ENCODE measurements around the gene HIPK2. TPM values are rescaled to one million over a fixed set of nuclear protein-coding genes. Genes with fewer than 3 reads are reported as not detected.

Gene HIPK2
- total RNA-seq, 2 donors from 2014 or later: 49.4 to 68.5 TPM

DNA sequence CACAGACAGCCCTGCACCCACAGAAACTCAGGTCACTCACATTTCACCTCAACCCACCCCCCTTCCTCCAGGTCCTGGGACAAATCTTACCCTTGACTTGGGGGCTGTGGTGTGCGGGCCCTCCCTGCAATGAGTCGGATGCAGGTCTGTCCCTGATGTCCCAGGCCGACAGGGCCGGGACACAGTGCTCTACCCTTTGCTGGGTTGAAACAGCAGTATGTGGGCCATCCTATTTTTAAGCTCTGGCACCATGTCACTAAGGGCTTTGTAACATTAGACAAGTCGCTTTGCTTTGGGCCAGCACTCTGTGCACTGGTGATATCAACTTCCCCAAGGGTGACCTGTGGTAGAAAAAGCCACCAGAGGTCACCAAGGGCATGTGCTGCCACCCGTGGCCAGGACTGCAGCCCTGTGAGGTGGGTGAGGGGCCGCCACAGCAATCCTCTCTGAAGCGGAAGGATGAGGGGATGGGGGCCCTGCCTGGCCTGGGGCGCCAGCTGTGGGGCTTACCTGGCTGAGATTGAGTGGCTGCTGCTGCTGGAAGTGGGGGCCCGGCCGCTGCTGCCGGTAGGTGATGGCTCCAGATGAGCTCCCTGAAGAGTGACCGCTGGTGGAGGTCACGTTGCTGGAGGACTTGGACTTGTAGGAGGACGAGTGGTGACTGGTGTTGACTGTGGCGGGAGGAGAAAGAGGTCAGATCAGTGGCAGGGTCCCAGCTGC, 203.0 kb downstream of the HIPK2 start:
- Histone ChIP-seq H3K27ac (no peak overlapping the region), H3K27me3 (replicated peaks; ENCODE audit: insufficient read depth) (no peaks in the 10 kb centered on the region), H3K4me3 (no peak overlapping the region), H3K36me3 (peaks cover 52% of the 10 kb centered on the region), H3K4me1 (ENCODE audit: control insufficient read depth in 1 of 2, low read depth in 2 of 2) (no peaks in the 10 kb centered on the region), H3K9me3 (no peaks in the 10 kb centered on the region)
- ATAC-seq (ENCODE audit: insufficient number of reproducible peaks, low FRiP score, low read depth): no peak
- TF ChIP-seq, protein P1, sequence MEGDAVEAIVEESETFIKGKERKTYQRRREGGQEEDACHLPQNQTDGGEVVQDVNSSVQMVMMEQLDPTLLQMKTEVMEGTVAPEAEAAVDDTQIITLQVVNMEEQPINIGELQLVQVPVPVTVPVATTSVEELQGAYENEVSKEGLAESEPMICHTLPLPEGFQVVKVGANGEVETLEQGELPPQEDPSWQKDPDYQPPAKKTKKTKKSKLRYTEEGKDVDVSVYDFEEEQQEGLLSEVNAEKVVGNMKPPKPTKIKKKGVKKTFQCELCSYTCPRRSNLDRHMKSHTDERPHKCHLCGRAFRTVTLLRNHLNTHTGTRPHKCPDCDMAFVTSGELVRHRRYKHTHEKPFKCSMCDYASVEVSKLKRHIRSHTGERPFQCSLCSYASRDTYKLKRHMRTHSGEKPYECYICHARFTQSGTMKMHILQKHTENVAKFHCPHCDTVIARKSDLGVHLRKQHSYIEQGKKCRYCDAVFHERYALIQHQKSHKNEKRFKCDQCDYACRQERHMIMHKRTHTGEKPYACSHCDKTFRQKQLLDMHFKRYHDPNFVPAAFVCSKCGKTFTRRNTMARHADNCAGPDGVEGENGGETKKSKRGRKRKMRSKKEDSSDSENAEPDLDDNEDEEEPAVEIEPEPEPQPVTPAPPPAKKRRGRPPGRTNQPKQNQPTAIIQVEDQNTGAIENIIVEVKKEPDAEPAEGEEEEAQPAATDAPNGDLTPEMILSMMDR (IDR thresholded peaks at IDR 0.05): no peak
- no peak for DNase-seq (ENCODE audit: low spot score)

GRCh38 chr7:139573871-139574270, 203.9 kb downstream of the HIPK2 start:
- DNase-seq (ENCODE audit: low spot score): no peak
- no peaks in the 10 kb centered on the region for H3K9me3 ChIP-seq
- H3K27me3 ChIP-seq (replicated peaks; ENCODE audit: insufficient read depth): no peaks in the 10 kb centered on the region
- H3K27ac ChIP-seq: no peak overlapping the region
- TF ChIP-seq, protein P1 (IDR thresholded peaks at IDR 0.05): no peak
- ATAC-seq (ENCODE audit: insufficient number of reproducible peaks, low FRiP score, low read depth): no peak
- no peak overlapping the region for H3K4me3 ChIP-seq
- no peaks in the 10 kb centered on the region for H3K4me1 ChIP-seq (ENCODE audit: control insufficient read depth in 1 of 2, low read depth in 2 of 2)
- H3K36me3 ChIP-seq: peaks cover 45% of the 10 kb centered on the region

DNA sequence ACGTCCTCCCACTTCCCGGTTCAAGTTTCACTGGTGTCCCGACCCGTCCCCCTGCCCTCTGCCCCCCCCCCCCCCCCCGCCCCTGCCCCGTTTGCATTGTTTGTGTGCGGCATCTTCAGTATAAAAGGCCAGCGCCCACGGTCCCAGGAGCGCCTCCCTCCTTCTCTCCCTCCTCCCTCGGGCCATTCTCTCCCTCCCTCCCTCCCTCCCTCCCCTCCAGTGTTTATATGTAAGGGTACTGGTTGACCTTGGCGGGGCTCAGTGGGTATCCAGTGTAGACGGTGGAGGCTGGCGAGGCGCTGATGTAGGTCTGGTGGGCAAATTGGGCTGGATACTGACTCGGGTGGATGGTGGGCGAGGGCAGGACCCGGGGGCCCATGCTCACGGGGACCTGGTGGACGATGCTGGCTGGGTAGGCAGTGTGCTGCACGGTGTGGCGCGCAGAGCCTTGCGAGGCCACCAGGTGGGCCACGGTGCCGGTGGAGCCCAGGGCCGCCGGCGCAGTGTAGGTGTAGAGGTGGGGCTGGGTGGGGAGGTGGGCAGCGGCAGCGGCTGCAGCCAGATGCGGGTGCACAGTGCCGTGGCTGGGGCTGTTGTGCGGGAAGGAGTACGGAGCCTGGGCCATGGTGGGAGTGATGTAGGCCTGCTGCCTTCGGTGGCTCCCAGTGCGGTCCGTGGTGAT, 205.0 kb downstream of the HIPK2 start:
- DNase-seq (ENCODE audit: low spot score) (no peak), ATAC-seq (ENCODE audit: insufficient number of reproducible peaks, low FRiP score, low read depth) (no peak)
- TF ChIP-seq, protein P1 (IDR thresholded peaks at IDR 0.05): no peak
- no peak overlapping the region for H3K4me3 ChIP-seq
- H3K27ac ChIP-seq: no peak overlapping the region
- H3K27me3 ChIP-seq (replicated peaks; ENCODE audit: insufficient read depth): no peaks in the 10 kb centered on the region
- peaks cover 51% of the 10 kb centered on the region for H3K36me3 ChIP-seq
- H3K4me1 ChIP-seq (ENCODE audit: control insufficient read depth in 1 of 2, low read depth in 2 of 2): no peaks in the 10 kb centered on the region
- no peaks in the 10 kb centered on the region for H3K9me3 ChIP-seq

- Histone ChIP-seq H3K27me3 (replicated peaks; ENCODE audit: insufficient read depth) (no peaks in the 10 kb centered on the region), H3K4me3 (no peak overlapping the region), H3K9me3 (no peaks in the 10 kb centered on the region), H3K36me3 (peaks cover 52% of the 10 kb centered on the region), H3K4me1 (ENCODE audit: control insufficient read depth in 1 of 2, low read depth in 2 of 2) (no peaks in the 10 kb centered on the region), H3K27ac (no peak overlapping the region)
- TF ChIP-seq, protein P1 (IDR thresholded peaks at IDR 0.05): no peak
- ATAC-seq (ENCODE audit: insufficient number of reproducible peaks, low FRiP score, low read depth) (no peak), DNase-seq (ENCODE audit: low spot score) (no peak)
Observed at GRCh38 chr7:139572071-139572470, 205.7 kb downstream of the HIPK2 start.

GRCh38 chr7:139571651-139572050, 206.1 kb downstream of the HIPK2 start:
- H3K27me3 ChIP-seq (replicated peaks; ENCODE audit: insufficient read depth): no peaks in the 10 kb centered on the region
- DNase-seq (ENCODE audit: low spot score): no peak
- no peaks in the 10 kb centered on the region for H3K4me1 ChIP-seq (ENCODE audit: control insufficient read depth in 1 of 2, low read depth in 2 of 2)
- no peak overlapping the region for H3K4me3 ChIP-seq
- no peak overlapping the region for H3K27ac ChIP-seq
- TF ChIP-seq, protein P1 (IDR thresholded peaks at IDR 0.05): no peak
- H3K9me3 ChIP-seq: no peaks in the 10 kb centered on the region
- ATAC-seq (ENCODE audit: insufficient number of reproducible peaks, low FRiP score, low read depth): no peak
- peaks cover 52% of the 10 kb centered on the region for H3K36me3 ChIP-seq
